ENCODE measurements around the gene NDUFAB1. TPM values are rescaled to one million over a fixed set of nuclear protein-coding genes. Genes with fewer than 3 reads are reported as not detected.
"Not testable (repeated sequence)": the region's sequence is repeated elsewhere in the genome, so short reads cannot be mapped to it uniquely, and the experiment has no call there.

Gene NDUFAB1
- polyA plus RNA-seq, 10 donors = 89.1 to 112 (median 96.6) TPM

DNA sequence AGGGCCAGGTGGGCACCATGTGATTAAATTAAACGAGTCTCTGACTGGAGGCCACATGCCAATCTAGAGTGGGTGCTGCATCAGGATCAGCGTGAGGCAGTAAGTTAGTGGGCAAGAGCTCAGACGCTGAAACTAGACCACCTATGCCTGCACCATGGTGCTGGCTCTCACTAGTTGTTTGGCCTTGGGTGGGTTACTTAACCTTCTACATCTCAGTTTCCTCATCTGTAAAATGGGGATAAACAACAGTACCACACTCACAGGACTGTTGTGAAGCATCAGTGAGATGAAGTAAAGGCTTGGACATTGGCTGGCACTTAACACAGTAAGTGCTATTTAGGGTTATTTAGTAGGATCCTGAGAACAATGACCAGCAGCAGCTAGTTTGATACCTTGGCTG, 5.9 kb downstream of the NDUFAB1 start:
- DNase-seq = no peak

DNA sequence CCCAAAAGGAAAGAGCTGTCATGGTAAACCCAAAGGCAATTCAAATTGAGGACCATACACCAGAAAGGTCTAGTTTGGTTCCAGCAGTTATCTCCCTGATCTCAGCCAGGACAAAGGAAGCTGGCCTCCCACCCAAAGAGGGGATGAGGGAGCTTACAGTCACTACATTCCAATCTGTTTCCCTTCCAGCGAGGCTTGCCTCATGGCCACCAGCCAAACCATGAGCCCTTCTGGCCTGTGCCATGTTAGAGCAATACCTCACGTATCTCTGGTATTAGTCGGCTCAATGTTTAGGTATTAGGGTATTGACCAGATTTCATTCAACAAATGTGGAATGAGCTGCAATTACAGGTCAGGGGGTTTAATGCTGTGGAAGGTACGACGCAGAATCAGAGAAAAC, 8.4 kb downstream of the NDUFAB1 start:
- DNase-seq = peak in 1 of 3 donors; percentile 33

GRCh38 chr16:23584186-23585076, 11.7 kb downstream of the NDUFAB1 start:
- no peak for DNase-seq

DNA sequence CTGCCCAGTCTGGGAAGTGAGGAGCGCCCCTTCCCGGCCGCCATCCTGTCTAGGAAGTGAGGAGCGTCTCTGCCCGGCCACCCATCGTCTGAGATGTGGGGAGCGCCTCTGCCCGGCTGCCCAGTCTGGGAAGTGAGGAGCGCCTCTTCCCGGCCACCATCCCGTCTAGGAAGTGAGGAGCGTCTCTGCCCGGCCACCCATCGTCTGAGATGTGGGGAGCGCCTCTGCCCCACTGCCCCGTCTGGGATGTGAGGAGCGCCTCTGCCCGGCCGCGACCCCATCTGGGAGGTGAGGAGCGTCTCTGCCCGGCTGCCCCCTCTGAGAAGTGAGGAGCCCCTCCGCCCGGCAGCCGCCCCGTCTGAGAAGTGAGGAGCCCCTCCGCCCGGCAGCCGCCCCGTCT, 12.8 kb downstream of the NDUFAB1 start:
- not testable (repeated sequence) for DNase-seq

DNA sequence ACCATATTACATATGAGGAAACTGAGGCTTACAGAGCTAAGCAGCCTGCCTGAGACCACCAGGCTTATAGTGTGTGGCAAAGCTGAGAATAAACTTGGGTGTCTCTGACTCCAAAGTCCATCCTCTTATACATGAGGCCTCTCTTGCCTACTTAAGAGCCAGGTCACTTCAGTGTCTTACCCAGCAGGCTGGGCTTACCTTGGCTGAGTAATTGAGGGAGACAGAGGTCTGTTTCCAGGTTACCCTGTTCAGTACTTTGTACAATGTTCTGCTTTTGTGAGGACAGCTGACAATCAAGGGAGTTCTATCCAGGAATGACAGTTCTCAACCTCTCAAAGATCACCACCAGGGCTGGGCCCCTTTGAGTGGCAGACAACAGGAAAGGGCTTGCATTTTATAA, 14.4 kb downstream of the NDUFAB1 start:
- no peak for DNase-seq

- DNase-seq = no peak
These were observed 15.7 kb downstream of the NDUFAB1 start for GRCh38 chr16:23580391-23580790.

DNA sequence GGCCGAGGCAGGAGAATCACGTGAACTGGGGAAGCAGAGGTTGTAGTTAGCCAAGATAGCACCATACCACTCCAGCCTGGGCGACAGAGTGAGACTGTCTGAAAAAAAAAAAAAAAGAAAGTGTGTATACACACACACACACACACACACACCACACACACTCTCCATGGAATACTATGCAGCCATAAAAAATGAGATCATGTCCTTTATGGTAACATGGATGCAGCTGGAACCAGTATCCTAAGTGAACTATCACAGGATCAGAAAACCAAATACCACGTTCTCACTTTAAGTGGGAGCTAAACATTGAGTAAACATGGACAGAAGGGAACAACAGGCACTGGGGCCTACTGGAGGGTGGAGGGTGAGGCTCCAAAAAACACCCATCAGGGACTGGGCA, 16.7 kb downstream of the NDUFAB1 start:
- DNase-seq = no peak

DNA sequence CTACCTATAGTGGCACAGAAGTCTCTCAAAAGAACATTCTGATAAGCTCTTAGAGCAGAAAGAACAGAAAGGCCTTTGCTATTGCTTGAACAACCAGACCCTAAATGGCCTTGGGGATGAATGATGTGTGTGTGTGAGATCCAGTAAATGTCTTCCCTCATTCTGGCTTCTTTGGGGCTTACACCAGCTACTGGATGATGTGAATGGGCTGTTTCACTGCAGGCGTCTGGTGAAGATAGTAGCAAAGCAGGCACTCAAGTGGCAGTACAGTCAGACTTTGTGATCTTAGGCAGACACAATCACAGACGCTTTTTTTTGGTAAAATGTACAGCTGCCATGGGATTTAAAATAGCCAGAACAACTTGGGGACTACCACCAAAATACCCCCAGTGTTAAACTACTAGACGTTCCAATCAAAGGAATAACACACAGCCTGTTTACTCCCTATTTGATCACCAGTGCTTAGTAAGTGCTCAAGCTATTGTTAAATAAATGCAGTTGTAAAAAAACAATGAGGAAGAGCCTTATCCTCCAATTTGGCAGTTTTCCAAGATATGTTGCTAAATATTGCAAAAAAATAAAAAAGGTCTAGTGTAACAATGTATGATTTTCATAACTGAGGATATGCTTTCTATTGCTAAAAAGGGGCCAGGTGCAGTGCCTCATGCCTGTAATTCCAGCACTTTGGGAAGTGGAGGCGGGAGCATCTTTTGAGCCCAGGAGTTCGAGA, 17.9 kb downstream of the NDUFAB1 start:
- no peak for DNase-seq

GRCh38 chr16:23577493-23577892, 18.6 kb downstream of the NDUFAB1 start:
- DNase-seq = no peak

DNA sequence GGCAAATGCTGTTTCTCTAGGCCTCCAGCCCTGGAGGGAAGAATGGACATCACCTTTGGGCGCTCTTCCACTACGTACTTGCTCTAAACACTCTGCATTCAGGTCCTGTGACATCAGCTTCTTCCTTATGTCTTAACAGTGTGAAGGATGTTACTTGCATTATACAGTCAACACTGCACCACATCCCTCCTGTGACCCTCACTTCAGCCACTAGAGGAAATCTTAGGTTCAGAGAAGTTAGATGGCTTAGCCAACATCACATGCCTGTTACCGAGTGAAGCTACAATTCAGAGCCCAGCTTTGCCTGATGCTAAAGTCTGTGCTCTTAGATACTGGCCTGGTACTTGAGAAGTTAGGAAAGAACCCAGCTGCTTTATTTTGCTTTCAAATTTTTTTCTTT, 20.3 kb downstream of the NDUFAB1 start:
- no peak for DNase-seq

DNA sequence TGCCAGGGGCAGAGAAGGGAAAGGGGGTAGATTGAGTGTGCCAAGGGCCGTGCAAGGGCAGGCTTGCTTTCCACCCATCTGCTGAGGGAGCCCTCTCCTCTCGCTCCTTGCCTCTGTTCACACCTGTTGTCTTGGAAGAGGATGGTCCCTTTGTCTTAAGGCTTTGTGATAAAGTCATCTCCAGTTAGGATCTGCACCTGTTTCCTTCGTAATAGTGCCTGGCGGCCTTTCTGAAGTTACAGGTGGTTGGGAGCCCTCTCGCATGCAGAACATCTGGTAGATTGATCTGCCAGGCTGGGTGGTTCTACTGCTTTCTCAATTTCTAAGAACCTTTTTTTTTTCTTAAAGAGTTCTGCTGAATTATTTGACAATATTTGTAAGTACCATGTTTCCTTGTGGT, 22.3 kb downstream of the NDUFAB1 start:
- no peak for DNase-seq

GRCh38 chr16:23572394-23572793, 23.7 kb downstream of the NDUFAB1 start:
- no peak for DNase-seq

- DNase-seq = no peak
These were observed 24.2 kb downstream of the NDUFAB1 start for GRCh38 chr16:23571895-23572294.

- peak in 1 of 3 donors; percentile 14 for DNase-seq
These were observed 25.0 kb downstream of the NDUFAB1 start for GRCh38 chr16:23570992-23571632.

GRCh38 chr16:23567602-23568001, 28.5 kb downstream of the NDUFAB1 start:
- DNase-seq = no peak

DNA sequence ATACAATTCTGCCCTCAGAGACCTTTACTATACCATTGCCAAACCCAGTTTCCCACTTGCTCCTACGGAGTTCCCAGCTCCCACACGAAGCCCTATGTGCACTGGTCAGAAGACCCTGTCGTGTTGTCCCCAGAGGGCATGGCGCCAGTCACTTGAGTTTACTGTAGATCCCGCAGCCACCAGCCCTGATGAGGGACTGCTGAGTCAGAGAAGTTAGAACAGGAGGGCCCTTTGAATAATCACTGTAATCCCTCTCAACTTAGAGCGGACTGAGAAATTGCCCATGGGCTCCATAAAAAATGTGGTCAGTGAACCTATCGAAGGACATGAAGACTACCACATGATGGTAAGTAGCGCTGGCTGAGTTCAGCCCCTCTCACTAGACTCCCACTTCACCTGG, 29.4 kb downstream of the NDUFAB1 start:
- DNase-seq = no peak

- no peak for DNase-seq
These were observed 31.3 kb downstream of the NDUFAB1 start for GRCh38 chr16:23564575-23565363.

GRCh38 chr16:23563186-23563585, 32.9 kb downstream of the NDUFAB1 start:
- DNase-seq = no peak

DNA sequence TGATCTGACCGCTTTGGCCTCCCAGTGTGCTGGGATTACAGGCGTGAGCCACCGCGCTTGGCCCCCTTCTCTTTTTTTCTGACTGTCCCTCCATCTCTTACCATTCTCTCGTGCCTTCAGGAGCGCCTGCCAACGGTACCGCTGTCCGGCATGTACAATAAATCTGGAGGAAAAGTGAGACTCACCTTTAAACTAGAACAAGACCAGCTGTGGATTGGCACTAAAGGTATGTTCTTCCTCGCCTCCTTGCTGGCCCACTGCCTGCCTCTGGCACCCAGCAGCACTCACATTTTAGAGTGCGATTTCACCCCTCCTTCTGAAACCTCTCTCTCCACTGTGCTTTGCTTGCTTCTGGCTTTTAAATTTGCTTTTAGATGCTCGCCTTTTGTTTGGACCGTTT, 33.6 kb downstream of the NDUFAB1 start:
- DNase-seq = no peak

- DNase-seq = no peak
These were observed 34.5 kb downstream of the NDUFAB1 start for GRCh38 chr16:23561586-23561985.

DNA sequence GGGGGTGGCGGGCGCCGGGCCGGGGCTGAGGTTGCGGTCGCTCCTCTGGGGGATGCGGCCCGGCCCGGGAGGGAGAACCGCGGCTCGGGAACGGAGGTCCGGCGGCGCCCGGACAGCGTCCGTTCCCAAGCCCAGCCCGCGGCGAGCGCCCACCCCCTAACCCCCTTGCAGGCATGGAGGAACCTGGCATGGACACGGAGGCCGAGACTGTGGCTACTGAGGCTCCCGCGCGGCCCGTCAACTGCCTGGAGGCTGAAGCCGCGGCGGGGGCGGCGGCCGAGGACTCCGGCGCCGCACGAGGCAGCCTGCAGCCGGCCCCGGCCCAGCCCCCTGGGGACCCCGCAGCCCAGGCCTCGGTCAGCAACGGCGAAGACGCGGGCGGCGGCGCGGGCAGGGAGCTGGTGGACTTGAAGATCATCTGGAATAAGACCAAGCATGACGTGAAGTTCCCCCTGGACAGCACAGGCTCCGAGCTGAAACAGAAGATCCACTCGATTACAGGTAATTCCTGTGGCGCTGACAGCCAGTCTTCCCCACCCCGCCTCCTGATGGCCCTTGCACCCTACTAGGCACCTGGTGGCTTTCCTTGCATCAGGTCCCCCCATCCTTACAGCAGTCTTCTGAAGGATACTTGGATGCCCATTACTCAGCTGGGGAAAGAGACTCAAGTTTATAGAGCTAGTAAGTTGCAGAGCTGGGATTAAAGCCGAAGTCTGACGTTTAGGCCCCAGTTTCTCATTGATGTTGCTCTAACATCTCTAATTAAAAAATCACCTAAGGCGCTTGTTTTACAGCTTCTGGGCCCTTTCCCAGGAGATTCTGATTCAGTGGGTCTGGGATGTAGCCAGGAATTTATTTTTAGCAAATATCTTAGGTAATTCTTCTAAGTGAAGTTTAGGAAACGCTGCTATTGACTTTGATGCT, 38.1 kb downstream of the NDUFAB1 start:
- DNase-seq = peak in 1 of 3 donors; percentile 40

Measured in muscle of back (tissue), 11 donors.